HEK293 (cell line): ENCODE measurements around the gene OPALIN.

Experiments
- CTCF ChIA-PET: fragments of 350-600 bp; formaldehyde crosslinking; extraction: SDS; loops from one replicate; lab custom pipeline; 2021; ENCODE audit warnings: antibody characterized with exemption; lab: Yijun Ruan, JAX
- POLR2A ChIA-PET: fragments of 300-600 bp; formaldehyde crosslinking; extraction: SDS; loops from one replicate; lab custom pipeline; 2020; ENCODE audit warnings: antibody characterized with exemption, inconsistent platforms; lab: Yijun Ruan, JAX
- H3K27ac ChIP-seq: fragments of 200-500 bp; sonication (Bioruptor generic); 2 replicates; pipeline ENCODE4 v1.5.1; 2014; ENCODE audit warnings: low read depth, low read length, control low read depth, inconsistent platforms; ENCODE audit errors: extremely low read depth
- H3K36me3 ChIP-seq, 2 experiments: fragments of 200-500 bp in 1 of 2; sonication (Bioruptor generic) in 1 of 2; 1 replicate in 1 of 2; 2 replicates in 1 of 2; pipeline ENCODE4 v1.5.1; 2014 to 2017; ENCODE audit warnings: inconsistent platforms in 2 of 2, low read length in 2 of 2; ENCODE audit not compliant: control insufficient read depth in 2 of 2, insufficient read depth in 1 of 2
- H3K4me1 ChIP-seq: fragments of 200-500 bp; sonication (Bioruptor generic); 2 replicates; pipeline ENCODE4 v1.5.1; 2014; ENCODE audit warnings: mild to moderate bottlenecking, low read length, inconsistent platforms; ENCODE audit not compliant: control insufficient read depth, insufficient read depth
- H3K4me3 ChIP-seq: 2 replicates; pipeline ENCODE4 v1.5.1; 2011; ENCODE audit warnings: low read depth, mild to moderate bottlenecking, control low read depth, low read length, moderate library complexity
- H3K9me3 ChIP-seq: fragments of 200-500 bp; sonication (Bioruptor generic); 2 replicates; pipeline ENCODE4 v1.5.1; 2014; ENCODE audit warnings: low read depth, low read length, inconsistent platforms; ENCODE audit not compliant: control insufficient read depth, insufficient read depth
- BCL11A ChIP-seq: fragments of 450-650 bp; formaldehyde crosslinking; IDR thresholded peaks from 2 replicates; pipeline ENCODE4 v1.5.1; 2016; ENCODE audit warnings: low read depth, missing biosample characterization, missing genetic modification characterization
- GLIS2 ChIP-seq: fragments of 450-650 bp; formaldehyde crosslinking; IDR thresholded peaks from 2 replicates; pipeline ENCODE4 v1.5.1; 2016; ENCODE audit warnings: missing biosample characterization, missing genetic modification characterization
- REPIN1 ChIP-seq: fragments of 450-650 bp; formaldehyde crosslinking; IDR thresholded peaks from 2 replicates; pipeline ENCODE4 v1.5.1; 2017; ENCODE audit warnings: missing biosample characterization, missing genetic modification characterization, low read depth
- SCRT2 ChIP-seq: fragments of 450-650 bp; formaldehyde crosslinking; IDR thresholded peaks from 2 replicates; pipeline ENCODE4 v1.5.1; 2016; ENCODE audit warnings: missing biosample characterization, missing genetic modification characterization
- SP7 ChIP-seq: fragments of 450-650 bp; formaldehyde crosslinking; IDR thresholded peaks from 2 replicates; pipeline ENCODE4 v1.5.1; 2016; ENCODE audit warnings: missing biosample characterization, missing genetic modification characterization
- TRIM28 ChIP-seq: IDR thresholded peaks from 2 replicates; pipeline ENCODE4 v1.6.1; 2011; ENCODE audit warnings: low read length, control low read depth, borderline replicate concordance
- ZBTB7A ChIP-seq: fragments of 450-650 bp; formaldehyde crosslinking; IDR thresholded peaks from 2 replicates; pipeline ENCODE4 v1.5.1; 2016; ENCODE audit warnings: low read depth, missing biosample characterization, missing genetic modification characterization
- ZEB2 ChIP-seq: fragments of 450-650 bp; formaldehyde crosslinking; IDR thresholded peaks from 2 replicates; pipeline ENCODE4 v1.5.1; 2016; ENCODE audit warnings: missing biosample characterization, missing genetic modification characterization
- ZFP41 ChIP-seq: fragments of 450-650 bp; formaldehyde crosslinking; IDR thresholded peaks from 2 replicates; pipeline ENCODE4 v1.5.1; 2016; ENCODE audit warnings: missing biosample characterization, missing genetic modification characterization, borderline replicate concordance
- ZNF121 ChIP-seq: fragments of 450-650 bp; formaldehyde crosslinking; IDR thresholded peaks from 2 replicates; pipeline ENCODE4 v1.5.1; 2016; ENCODE audit warnings: missing biosample characterization, missing genetic modification characterization
- ZNF19 ChIP-seq: fragments of 450-650 bp; formaldehyde crosslinking; IDR thresholded peaks from 2 replicates; pipeline ENCODE4; 2016; ENCODE audit warnings: missing biosample characterization, missing genetic modification characterization, low read depth
- ZNF202 ChIP-seq: fragments of 450-650 bp; formaldehyde crosslinking; IDR thresholded peaks from 2 replicates; pipeline ENCODE4 v1.5.1; 2016; ENCODE audit warnings: missing biosample characterization, missing genetic modification characterization, borderline replicate concordance
- ZNF23 ChIP-seq: fragments of 450-650 bp; formaldehyde crosslinking; IDR thresholded peaks from 2 replicates; pipeline ENCODE4 v1.5.1; 2016; ENCODE audit warnings: missing biosample characterization, missing genetic modification characterization, borderline replicate concordance
- ZNF266 ChIP-seq: fragments of 450-650 bp; formaldehyde crosslinking; IDR thresholded peaks from 2 replicates; pipeline ENCODE4 v1.5.1; 2016; ENCODE audit warnings: missing biosample characterization, missing genetic modification characterization, low read depth
- ZNF501 ChIP-seq: fragments of 450-650 bp; formaldehyde crosslinking; IDR thresholded peaks from 2 replicates; pipeline ENCODE4 v1.5.1; 2016; ENCODE audit warnings: missing biosample characterization, missing genetic modification characterization
- ZNF529 ChIP-seq: fragments of 450-650 bp; formaldehyde crosslinking; IDR thresholded peaks from 2 replicates; pipeline ENCODE4 v1.5.1; 2017; ENCODE audit warnings: missing genetic modification characterization, missing biosample characterization; ENCODE audit not compliant: insufficient replicate concordance
- ZNF585B ChIP-seq: fragments of 450-650 bp; formaldehyde crosslinking; IDR thresholded peaks from 2 replicates; pipeline ENCODE4 v1.5.1; 2016; ENCODE audit warnings: missing biosample characterization, missing genetic modification characterization
- ZNF621 ChIP-seq: fragments of 450-650 bp; formaldehyde crosslinking; IDR thresholded peaks from 2 replicates; pipeline ENCODE4 v1.5.1; 2017; ENCODE audit warnings: missing biosample characterization, missing genetic modification characterization
- ZNF629 ChIP-seq: fragments of 450-650 bp; formaldehyde crosslinking; IDR thresholded peaks from 2 replicates; pipeline ENCODE4 v1.5.1; 2017; ENCODE audit warnings: missing biosample characterization, missing genetic modification characterization
- ZNF670 ChIP-seq: fragments of 450-650 bp; formaldehyde crosslinking; IDR thresholded peaks from 2 replicates; pipeline ENCODE4 v1.5.1; 2016; ENCODE audit warnings: missing biosample characterization, missing genetic modification characterization, low read depth
- ZNF768 ChIP-seq: fragments of 450-650 bp; formaldehyde crosslinking; IDR thresholded peaks from 2 replicates; pipeline ENCODE4 v1.5.1; 2018; ENCODE audit warnings: missing biosample characterization, mild to moderate bottlenecking, missing genetic modification characterization
- ZNF837 ChIP-seq: fragments of 450-650 bp; formaldehyde crosslinking; IDR thresholded peaks from 2 replicates; pipeline ENCODE4 v1.5.1; 2016; ENCODE audit warnings: missing biosample characterization, missing genetic modification characterization
- TF ChIP-seq, protein P1 (sequence below): fragments of 450-650 bp; formaldehyde crosslinking; conservative IDR thresholded peaks from 2 replicates; pipeline ENCODE4 v1.5.1; 2016; ENCODE audit warnings: low read depth, missing biosample characterization, missing genetic modification characterization
- TF ChIP-seq, protein P2 (sequence below): fragments of 450-650 bp; formaldehyde crosslinking; IDR thresholded peaks from 2 replicates; pipeline ENCODE4 v1.5.1; 2016; ENCODE audit warnings: missing biosample characterization, missing genetic modification characterization
- TF ChIP-seq, protein P3 (sequence below): fragments of 450-650 bp; formaldehyde crosslinking; conservative IDR thresholded peaks from 2 replicates; pipeline ENCODE4 v1.5.1; 2016; ENCODE audit warnings: low read depth, missing biosample characterization, missing genetic modification characterization

Gene OPALIN, protein sequence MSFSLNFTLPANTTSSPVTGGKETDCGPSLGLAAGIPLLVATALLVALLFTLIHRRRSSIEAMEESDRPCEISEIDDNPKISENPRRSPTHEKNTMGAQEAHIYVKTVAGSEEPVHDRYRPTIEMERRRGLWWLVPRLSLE

DNA sequence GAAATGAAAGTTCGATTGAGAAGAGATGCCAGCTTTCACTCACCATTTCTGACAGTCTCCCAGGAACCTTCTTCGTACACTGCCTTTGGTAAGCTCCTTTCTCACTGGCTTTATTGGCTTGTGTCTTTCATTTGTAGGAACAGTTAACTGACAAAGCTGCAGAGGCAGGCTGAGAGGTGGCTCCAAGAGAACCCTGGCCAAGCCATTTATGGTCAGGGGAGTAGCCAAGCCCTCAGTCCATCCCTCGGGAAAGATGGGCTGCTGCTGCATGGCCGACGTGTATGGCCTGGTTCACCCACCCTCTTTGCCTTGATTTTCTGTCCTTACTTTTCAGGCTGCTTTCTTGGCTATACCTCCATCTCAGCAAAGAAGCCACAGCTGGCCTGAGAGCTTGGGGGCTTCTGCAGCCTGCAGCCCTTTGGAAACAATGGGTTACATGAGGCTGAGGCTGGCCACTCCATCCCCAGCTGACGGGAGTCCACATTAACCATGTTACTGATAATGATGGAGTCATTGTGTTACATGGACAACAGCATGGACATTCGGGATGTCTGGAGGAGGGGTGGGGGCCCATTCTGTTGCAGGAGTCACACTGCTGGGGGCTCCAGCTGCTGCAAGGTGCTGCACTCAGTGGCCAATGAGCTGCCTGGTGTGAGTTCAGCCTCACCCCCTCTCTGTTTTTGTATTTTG is at the start of gene OPALIN:
Gene OPALIN, minus strand, starts transcription at position 152 of the 690 bp plus-strand sequence. Its CDS starts 106 bp downstream, at position 46.
- Histone ChIP-seq H3K27ac (no peak within 1 kb of the TSS), H3K4me3 (no peak within 1 kb of the TSS), H3K36me3 (no peaks in the 10 kb centered on the region), H3K9me3 (no peaks in the 10 kb centered on the region), H3K4me1 (no peaks in the 10 kb centered on the region)
- ChIA-PET CTCF (interaction anchor here (1.0 to 1.6 kb wide), 2 partner anchors 11 to 16 kb away, joined by 3 to 6 read pairs; no protein-coding TSS in a partner anchor), POLR2A (no interaction called here)
- no peak for TF ChIP-seq ZBTB7A (tag by site-specific recombination)
- TF ChIP-seq ZNF23 (tag by site-specific recombination), result no peak
- no peak for TF ChIP-seq BCL11A (tag by site-specific recombination)
- no peak for TF ChIP-seq GLIS2 (tag by site-specific recombination)
- no peak for TF ChIP-seq ZEB2
- TF ChIP-seq ZNF629 (tag by site-specific recombination), result no peak
- TF ChIP-seq, protein P1, sequence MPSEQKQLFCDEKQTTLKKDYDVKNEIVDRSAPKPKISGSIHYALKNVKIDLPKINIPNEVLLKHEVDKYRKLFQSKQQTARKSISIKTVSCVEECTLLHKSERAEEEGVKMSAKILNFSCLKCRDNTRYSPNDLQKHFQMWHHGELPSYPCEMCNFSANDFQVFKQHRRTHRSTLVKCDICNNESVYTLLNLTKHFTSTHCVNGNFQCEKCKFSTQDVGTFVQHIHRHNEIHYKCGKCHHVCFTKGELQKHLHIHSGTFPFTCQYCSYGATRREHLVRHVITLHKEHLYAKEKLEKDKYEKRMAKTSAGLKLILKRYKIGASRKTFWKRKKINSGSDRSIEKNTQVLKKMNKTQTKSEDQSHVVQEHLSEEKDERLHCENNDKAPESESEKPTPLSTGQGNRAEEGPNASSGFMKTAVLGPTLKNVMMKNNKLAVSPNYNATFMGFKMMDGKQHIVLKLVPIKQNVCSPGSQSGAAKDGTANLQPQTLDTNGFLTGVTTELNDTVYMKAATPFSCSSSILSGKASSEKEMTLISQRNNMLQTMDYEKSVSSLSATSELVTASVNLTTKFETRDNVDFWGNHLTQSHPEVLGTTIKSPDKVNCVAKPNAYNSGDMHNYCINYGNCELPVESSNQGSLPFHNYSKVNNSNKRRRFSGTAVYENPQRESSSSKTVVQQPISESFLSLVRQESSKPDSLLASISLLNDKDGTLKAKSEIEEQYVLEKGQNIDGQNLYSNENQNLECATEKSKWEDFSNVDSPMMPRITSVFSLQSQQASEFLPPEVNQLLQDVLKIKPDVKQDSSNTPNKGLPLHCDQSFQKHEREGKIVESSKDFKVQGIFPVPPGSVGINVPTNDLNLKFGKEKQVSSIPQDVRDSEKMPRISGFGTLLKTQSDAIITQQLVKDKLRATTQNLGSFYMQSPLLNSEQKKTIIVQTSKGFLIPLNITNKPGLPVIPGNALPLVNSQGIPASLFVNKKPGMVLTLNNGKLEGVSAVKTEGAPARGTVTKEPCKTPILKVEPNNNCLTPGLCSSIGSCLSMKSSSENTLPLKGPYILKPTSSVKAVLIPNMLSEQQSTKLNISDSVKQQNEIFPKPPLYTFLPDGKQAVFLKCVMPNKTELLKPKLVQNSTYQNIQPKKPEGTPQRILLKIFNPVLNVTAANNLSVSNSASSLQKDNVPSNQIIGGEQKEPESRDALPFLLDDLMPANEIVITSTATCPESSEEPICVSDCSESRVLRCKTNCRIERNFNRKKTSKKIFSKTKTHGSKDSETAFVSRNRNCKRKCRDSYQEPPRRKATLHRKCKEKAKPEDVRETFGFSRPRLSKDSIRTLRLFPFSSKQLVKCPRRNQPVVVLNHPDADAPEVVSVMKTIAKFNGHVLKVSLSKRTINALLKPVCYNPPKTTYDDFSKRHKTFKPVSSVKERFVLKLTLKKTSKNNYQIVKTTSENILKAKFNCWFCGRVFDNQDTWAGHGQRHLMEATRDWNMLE (tag by site-specific recombination), result no peak
- TF ChIP-seq REPIN1 (tag by site-specific recombination), result no peak
- no peak for TF ChIP-seq ZNF837 (tag by site-specific recombination)
- no peak for TF ChIP-seq ZFP41
- TF ChIP-seq SCRT2, result no peak
- no peak for TF ChIP-seq ZNF202 (tag by site-specific recombination)
- TF ChIP-seq ZNF768 (tag by site-specific recombination), result no peak
- TF ChIP-seq ZNF670 (tag by site-specific recombination), result no peak
- TF ChIP-seq ZNF585B, result no peak
- TF ChIP-seq, protein P2, sequence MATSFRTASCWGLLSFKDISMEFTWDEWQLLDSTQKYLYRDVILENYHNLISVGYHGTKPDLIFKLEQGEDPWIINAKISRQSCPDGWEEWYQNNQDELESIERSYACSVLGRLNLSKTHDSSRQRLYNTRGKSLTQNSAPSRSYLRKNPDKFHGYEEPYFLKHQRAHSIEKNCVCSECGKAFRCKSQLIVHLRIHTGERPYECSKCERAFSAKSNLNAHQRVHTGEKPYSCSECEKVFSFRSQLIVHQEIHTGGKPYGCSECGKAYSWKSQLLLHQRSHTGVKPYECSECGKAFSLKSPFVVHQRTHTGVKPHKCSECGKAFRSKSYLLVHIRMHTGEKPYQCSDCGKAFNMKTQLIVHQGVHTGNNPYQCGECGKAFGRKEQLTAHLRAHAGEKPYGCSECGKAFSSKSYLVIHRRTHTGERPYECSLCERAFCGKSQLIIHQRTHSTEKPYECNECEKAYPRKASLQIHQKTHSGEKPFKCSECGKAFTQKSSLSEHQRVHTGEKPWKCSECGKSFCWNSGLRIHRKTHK (tag by site-specific recombination), result no peak
- no peak for TF ChIP-seq ZNF266
- no peak for TF ChIP-seq TRIM28

DNA sequence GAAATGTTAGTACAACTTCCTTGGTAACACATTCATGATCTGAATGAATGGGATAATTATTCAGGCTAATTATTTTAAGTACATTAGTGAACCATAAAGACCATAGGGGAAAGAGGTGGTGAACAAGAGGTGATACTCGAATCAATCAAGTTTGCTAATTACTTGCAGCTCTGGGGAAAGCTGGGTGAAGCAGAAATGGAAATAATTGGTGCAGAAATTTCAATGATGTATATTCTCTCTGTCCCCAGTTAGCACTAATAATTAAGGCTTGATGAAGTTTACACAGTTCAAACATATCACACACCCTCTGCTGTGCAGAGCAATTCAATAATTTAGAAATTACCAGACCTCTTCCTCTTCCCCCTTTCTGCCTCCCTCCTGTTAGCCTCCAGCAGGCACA is 49.4 kb upstream of the OPALIN start:
- CTCF ChIA-PET, result interaction anchor here (0.6 to 3.9 kb wide), 4 partner anchors 12 to 102 kb away, joined by 4 to 15 read pairs (median 5); no protein-coding TSS in a partner anchor
- TF ChIP-seq ZNF202 (tag by site-specific recombination) (no peak), ZNF529 (no peak), ZNF121 (tag by site-specific recombination) (no peak), ZNF501 (tag by site-specific recombination) (no peak), ZNF19 (no peak), SP7 (tag by site-specific recombination) (no peak), ZNF621 (tag by site-specific recombination) (no peak)
- TF ChIP-seq, protein P3, sequence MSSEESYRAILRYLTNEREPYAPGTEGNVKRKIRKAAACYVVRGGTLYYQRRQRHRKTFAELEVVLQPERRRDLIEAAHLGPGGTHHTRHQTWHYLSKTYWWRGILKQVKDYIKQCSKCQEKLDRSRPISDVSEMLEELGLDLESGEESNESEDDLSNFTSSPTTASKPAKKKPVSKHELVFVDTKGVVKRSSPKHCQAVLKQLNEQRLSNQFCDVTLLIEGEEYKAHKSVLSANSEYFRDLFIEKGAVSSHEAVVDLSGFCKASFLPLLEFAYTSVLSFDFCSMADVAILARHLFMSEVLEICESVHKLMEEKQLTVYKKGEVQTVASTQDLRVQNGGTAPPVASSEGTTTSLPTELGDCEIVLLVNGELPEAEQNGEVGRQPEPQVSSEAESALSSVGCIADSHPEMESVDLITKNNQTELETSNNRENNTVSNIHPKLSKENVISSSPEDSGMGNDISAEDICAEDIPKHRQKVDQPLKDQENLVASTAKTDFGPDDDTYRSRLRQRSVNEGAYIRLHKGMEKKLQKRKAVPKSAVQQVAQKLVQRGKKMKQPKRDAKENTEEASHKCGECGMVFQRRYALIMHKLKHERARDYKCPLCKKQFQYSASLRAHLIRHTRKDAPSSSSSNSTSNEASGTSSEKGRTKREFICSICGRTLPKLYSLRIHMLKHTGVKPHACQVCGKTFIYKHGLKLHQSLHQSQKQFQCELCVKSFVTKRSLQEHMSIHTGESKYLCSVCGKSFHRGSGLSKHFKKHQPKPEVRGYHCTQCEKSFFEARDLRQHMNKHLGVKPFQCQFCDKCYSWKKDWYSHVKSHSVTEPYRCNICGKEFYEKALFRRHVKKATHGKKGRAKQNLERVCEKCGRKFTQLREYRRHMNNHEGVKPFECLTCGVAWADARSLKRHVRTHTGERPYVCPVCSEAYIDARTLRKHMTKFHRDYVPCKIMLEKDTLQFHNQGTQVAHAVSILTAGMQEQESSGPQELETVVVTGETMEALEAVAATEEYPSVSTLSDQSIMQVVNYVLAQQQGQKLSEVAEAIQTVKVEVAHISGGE, result no peak

More for the DNA sequence above, 49.4 kb upstream of the OPALIN start:
- no peak overlapping the region for H3K27ac ChIP-seq
- H3K4me1 ChIP-seq, result no peaks in the 10 kb centered on the region
- no peaks in the 10 kb centered on the region for H3K36me3 ChIP-seq
- no peak overlapping the region for H3K4me3 ChIP-seq
- no peaks in the 10 kb centered on the region for H3K9me3 ChIP-seq
- POLR2A ChIA-PET, result no interaction called here
